AG08396 (cell line): ENCODE measurements around the gene MAGOH.

Experiments
- DNase-seq: peaks from one replicate; pipeline ENCODE4 v3.0.0; 2012; ENCODE audit warnings: low spot score, mixed read lengths

MAGOH gene

GRCh38 chr1:53270873-53271272 lies 32.6 kb upstream of the MAGOH start:
- no peak for DNase-seq

- DNase-seq: no peak
These were observed 31.8 kb upstream of the MAGOH start for GRCh38 chr1:53270107-53270506.

- no peak for DNase-seq
These were observed 29.4 kb upstream of the MAGOH start for GRCh38 chr1:53267761-53268160.

GRCh38 chr1:53266038-53266437 lies 27.7 kb upstream of the MAGOH start:
- no peak for DNase-seq

- no peak for DNase-seq
These were observed 27.3 kb upstream of the MAGOH start for GRCh38 chr1:53265581-53265980.

- no peak for DNase-seq
These were observed 25.7 kb upstream of the MAGOH start for GRCh38 chr1:53264048-53264447.

- no peak for DNase-seq
These were observed 23.7 kb upstream of the MAGOH start for GRCh38 chr1:53262000-53262399.

- no peak for DNase-seq
These were observed 22.4 kb upstream of the MAGOH start for GRCh38 chr1:53260631-53261247.

GRCh38 chr1:53259932-53260331 lies 21.6 kb upstream of the MAGOH start:
- DNase-seq: no peak

GRCh38 chr1:53258216-53258615 lies 19.9 kb upstream of the MAGOH start:
- no peak for DNase-seq

- no peak for DNase-seq
These were observed 19.2 kb upstream of the MAGOH start for GRCh38 chr1:53257454-53258081.

GRCh38 chr1:53256511-53257453 lies 18.5 kb upstream of the MAGOH start:
- no peak for DNase-seq

- no peak for DNase-seq
These were observed 16.7 kb upstream of the MAGOH start for GRCh38 chr1:53255031-53255430.

- no peak for DNase-seq
These were observed 15.8 kb upstream of the MAGOH start for GRCh38 chr1:53254011-53254640.

GRCh38 chr1:53250325-53250724 lies 12.0 kb upstream of the MAGOH start:
- DNase-seq: no peak

- no peak for DNase-seq
These were observed 11.4 kb upstream of the MAGOH start for GRCh38 chr1:53249706-53250105.

GRCh38 chr1:53246261-53247134 lies 8.2 kb upstream of the MAGOH start:
- peak; percentile 80 for DNase-seq

- no peak for DNase-seq
These were observed 5.8 kb upstream of the MAGOH start for GRCh38 chr1:53244141-53244540.

GRCh38 chr1:53242381-53242780 lies 4.1 kb upstream of the MAGOH start:
- DNase-seq: no peak

- DNase-seq: no peak
These were observed 3.5 kb upstream of the MAGOH start for GRCh38 chr1:53241828-53242227.

- no peak for DNase-seq
These were observed 680 bp downstream of the MAGOH start for GRCh38 chr1:53237638-53238037.

- DNase-seq: no peak
These were observed 17.4 kb downstream of the MAGOH start for GRCh38 chr1:53220962-53221286.
